Dedifferentiated amniotic fluid mesenchymal stem cell (primary cell): ENCODE results near the gene CADPS2.

Source experiments
- DNase-seq: peaks from one replicate; pipeline ENCODE4 v3.0.0-alpha.2; 2016; ENCODE audit errors: extremely low spot score

The CADPS2 gene

DNA sequence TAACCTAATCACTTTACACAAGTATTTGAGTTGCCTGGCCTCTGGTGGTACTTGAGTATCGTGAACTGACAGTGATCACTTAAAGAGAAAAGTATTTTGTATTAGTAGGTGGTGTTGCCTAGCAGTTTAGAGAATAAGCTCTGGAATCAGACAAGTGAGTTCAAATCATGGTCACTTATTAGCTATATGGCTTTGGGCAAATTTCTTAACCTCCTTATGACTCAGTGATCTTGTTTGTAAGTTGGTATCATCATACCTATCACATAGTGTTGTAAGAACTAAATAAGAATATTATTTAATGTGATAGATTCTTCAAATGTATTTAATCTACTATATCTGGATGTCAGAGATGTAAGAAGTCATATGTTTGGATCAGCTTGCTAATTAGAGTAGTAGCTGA, 351.2 kb downstream of the CADPS2 start:
- DNase-seq, result no peak

DNA sequence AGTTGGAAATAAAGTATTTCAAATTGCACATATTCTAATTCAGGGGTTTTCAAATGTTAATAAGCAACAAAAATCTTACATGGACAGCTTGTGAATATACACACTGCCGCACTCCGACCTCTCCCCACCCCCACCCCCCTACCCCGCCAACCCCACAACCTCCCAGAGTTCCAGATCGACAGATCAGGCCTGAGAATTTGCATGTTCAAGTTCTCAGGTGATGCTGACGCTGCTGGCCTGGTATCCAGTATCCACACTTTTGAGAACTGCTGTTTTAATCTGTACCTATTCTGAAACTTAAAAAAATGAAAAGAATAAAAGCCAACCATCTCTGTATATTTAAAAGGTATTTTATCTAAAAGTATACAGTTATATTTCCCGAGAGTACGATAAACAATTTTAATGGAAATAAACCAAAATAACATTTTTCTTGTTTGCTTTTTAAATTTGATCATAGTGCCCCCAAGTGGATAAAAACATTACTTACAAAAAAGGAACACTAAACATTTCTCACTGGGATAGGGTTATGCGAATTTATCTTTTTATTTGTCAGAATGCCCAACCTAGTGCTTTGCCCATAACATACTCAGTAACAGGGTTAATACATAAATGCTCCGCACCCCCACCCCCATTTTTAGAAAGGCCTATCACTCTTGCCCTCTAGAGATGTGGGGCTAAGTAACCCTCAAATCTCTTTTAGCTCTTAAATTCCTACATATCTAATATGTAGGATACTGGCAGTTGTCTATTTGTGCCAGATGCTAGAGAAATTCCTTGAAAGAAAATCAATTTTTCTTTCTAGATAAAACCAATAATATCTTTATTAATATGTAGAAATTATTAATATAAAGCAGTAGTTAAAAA, 353.6 kb downstream of the CADPS2 start:
- DNase-seq, result no peak

DNA sequence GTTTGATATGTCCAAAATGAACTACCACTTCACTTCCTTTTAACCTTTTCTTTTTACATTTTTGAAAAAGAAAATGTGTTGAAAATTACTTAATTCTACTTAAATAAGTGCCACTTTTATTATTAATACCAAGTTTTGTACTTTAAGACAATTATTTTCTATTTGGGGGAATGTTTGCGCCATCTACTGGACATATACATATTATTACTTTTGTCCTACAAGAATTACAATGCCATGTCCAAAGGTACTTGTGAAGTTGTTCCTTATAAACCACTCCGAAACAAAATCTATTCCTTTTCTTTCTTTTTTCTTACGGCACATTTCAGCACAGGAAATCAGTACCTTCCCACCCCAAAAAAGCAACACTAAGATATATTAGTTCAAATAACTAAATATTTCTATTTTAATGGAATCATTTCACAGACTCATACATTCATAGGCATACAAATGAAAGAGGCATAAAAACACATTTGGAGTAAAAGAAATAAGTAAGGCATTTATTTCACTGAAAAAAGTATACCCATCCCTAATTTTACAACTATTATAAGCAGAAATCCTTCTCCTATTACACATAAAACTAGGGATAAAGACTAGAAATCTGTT, 357.3 kb downstream of the CADPS2 start:
- DNase-seq, result peak; percentile 40

DNA sequence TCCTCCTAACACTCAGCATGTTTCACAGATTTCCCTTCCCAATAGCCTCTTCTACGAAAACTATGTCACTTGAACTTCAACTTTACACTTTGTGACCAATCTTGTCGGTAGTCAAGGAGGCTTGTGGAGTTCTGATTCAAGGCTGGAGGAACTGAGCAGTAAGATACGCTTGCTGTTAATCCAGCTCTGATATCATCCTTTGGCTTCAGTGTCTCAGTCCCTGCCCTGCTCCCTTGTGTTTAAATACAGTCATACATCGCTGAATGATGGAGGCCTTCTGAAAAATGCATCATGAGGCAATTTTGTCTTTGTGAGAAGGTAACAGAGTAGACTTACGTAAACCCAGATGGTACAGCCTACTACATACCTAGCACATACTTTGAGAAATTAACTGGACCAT, 360.9 kb downstream of the CADPS2 start:
- DNase-seq, result no peak

DNA sequence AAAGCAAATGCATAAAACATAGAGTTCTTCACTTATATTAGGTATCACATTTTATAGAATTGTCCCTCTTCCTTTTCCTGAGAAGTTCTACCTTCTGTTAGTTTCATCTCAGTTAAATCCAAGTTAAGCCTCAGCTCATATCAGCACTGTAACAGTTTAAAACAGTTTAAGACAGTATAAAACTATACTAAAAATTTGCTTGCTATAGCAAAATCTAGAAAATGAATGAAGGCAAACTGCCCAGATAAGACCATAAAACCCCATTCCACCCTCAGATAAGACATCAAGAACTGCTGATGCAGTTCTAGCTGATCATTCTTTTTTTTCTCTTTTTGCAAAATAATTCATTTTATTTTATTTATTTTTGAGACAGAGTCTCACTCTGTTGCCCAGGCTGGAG, 364.5 kb downstream of the CADPS2 start:
- no peak for DNase-seq

DNA sequence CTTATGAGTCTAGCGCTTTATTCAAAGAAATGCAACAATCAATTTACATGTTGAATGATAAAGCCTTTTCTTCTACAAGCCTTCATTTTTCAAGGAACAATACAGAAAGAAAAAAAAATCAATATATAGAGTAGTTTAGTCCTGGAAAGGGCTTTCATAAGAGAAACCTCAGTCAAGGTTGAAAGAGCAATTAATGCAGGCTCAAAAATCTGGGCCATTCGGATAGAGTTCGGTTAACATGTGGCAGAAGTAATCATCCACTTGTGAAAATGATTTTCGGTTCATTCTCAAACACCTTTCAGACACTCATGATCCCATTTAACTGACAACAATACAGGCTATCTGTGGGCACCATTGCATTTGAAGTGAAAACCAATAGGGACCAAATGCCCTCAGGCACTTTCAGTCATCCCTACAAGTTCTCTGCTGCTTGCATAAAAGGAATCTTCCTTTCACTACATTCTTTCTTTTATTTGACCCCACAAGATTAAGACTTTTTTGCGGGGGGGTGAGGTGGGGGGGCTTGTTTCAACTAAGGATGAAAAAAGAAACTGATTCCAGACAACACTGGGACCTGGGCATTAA, 365.2 kb downstream of the CADPS2 start:
- no peak for DNase-seq

DNA sequence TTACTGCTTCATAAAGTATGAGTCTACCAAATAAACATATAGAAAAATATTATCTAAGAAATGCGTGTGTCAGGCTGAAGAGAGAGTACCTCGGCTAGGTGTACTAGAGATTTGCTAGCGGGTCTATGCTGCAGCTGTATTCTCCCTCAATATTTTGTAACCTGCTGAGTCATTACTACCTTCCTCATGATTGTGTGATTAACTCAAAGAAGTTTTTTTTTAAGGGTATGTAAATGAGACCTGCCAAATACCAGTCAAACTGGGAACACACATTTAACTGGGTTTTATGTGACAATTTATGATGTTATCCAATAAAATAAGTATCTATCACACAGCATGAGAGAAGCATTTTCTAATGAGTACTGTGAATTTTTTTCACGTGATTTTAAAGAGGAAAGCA, 367.8 kb downstream of the CADPS2 start:
- no peak for DNase-seq

DNA sequence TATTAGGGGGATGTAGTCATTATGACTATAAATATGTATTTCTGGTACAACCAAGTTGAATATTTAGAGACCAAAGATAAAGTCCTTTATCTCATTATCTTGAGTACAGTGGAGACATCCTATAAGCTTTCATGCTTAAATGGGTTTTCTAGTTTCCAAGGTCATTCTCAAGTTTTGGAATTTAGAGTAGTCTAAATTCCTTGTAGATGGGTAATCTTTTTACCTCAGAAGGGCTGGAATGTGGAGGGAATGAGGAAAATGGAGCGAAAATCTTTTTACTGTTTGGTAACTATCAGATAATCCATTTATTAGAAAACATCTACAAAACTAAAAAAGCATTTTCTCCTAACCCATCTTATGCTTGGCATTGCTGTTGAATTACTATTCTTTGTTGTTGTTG, 368.7 kb downstream of the CADPS2 start:
- no peak for DNase-seq

DNA sequence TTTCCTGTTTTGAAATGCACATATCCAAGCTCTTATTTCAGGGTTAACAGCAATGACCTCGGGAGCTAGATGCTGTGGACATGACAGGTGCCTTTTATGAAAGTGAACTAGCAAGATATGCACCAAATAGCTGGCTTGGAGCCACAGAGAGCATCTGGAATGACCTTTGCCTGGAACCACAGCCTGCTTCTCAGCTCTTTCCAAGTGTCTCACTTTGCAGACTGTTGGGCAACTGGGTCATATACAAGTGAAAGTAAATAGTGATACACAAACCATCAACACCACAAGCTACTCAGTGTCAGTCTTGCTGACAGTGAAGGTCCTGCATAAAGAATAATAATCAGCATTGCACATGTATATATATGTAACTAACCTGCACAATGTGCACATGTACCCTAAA, 370.9 kb downstream of the CADPS2 start:
- no peak for DNase-seq

DNA sequence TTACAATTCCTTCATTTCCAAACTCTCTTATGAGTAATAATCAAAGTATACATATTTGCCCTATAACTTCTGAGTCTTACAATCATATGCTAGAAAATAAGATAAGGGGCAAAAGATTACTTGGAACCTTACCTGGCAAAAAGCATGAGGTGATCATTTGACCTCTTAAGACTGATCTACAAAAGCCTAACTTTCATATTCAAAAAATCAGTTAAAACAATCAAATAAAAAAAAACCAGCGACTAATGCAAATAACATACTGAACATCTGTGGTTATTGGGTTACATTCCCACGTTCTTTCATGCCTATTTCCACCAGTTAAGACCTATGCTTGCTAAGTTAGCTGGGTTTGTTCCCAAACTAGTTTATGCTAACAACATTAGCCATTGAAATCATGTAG, 375.0 kb downstream of the CADPS2 start:
- DNase-seq, result no peak

DNA sequence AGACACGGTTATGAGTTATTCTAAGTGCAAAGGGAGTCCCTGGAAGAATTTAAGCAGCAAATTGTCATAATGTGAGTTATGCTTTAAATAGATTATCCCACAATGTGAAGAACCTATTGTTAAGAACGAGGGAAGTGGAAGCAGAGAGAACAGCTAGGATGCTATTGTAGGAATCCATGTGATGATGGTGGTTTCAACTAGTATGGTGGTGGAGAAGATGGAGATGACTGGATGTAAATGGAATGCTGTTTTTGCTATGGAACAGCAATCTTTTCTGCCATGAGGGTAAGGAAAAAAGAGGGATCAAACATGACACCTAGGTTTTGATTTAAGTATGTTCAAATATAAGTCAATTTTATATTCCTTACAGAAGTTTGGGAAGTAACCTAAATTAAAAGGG, 378.7 kb downstream of the CADPS2 start:
- DNase-seq, result no peak

DNA sequence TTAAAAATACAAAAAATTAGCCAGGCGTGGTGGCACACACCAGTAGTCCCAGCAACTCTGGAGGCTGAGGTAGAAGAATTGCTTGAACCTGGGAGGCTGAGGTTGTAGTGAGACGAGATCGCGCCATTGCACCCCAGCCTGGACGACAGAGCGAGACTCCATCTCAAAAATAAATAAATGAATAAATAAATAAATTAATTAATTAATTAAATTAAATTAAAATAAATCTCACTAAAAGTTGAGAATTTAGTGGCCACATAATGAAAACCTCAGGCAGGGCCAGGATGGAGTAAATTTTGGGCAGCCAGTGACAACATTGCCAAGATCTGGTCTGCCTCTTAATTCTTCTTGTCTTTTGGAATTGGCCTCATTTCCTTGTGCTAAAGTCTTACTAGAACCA, 394.3 kb downstream of the CADPS2 start:
- no peak for DNase-seq

DNA sequence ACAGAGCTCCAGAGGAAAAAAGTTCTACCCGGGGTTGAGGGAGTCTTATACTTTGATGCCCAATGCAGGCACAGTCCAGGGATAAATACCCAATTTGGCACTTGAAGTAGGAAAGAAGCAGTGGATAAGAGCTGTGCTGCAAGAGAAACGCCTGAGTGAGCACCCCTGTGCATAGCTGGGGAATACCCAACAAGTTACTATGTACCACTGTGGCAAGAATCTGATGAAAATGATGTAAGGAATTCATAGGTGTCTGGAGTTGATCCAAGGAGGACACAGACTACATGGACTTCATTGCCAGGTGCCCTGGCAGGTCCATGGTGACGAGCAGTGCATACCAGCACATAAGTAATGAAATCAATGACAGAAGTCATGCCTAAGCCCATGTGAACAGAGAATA, 398.0 kb downstream of the CADPS2 start:
- no peak for DNase-seq

DNA sequence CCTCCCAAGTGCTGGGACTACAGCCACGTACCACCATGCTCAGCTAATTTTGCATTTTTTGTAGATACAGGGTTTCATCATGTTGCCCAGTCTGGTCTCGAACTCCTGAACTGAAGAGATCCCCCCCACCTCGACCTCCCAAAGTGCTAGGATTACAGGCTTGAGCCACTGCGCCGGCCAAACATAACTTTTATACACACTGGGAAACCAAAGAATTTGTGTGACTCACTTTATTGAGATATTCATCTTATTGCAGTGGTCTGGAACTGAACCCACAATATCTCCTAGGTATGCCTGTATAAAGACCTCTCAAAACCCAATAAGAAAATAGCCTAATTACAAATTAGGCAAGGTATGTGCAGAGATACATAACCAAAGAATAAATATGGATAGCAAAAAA, 399.1 kb downstream of the CADPS2 start:
- DNase-seq, result no peak

DNA sequence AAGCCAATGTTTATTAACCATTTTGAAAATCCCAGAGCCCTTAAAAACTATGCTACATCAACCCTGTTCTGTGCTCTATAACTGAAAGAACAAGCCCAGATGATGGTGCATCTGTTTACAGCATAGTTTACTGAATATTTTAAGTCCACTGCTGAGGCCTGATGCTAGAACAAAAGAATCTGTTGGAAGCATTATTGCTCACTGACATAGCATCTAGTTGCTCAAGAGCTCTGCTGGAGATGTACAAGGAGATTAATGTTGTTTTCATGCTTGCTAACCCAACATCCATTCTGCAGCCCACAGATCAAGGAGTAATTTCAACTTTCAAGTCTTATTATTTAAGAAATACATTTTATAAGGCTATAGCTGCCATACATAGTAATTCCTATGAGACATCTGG, 400.4 kb downstream of the CADPS2 start:
- DNase-seq, result peak; percentile 54

DNA sequence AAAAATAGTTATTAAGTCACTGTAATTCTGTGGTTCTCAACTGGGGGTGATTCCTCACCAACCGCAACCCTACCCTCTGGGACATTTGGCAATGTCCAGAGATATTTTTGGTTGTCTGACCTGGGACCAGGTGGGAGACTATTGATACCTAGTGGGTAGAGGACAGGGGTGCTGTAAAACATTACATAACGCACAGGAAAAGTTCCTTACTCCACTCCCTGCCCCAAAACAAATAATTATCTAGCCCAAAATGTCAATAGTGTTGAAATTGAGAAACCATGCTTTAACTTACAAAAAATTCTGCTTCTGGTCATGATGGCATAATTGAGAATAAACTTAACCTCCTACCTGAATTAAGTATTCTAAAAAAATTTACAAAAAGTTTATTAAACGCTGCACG, 404.0 kb downstream of the CADPS2 start:
- DNase-seq, result no peak

DNA sequence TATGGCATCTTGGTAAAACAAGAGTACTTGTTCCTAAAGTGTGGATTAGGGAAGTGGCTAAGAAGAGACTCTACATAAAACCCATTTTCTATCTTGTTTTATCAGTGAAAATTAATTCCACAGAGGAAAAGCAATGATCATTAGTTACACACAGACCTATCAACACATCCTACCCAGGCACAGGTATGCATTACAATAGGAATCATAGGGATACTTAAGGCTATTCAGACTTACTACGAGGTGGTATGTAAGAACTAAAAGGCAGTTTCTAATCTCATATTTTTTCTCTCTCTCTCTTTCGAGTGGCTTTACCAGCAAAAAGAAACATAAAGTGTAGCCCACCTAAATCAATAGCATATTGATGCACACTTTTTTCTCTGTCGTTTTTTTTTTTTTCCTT, 415.4 kb downstream of the CADPS2 start:
- no peak for DNase-seq

DNA sequence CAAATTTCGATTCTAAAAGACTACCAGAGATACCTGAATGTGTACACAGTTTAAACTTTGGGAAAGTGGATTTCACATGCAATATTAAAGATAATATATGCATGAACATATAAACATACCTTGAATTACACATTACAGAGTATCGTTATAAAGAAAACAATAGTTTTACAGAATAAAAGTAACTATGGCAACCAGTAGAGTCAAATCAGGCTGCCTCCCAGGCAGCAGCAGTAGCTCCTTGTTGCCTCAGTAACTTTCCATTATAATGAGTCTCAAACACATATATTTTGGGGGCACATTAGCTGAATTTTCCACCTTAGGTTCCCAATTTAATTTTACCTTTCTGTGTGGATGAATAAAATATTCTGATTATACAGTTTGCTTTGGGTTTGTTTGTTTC, 417.3 kb downstream of the CADPS2 start:
- DNase-seq, result no peak

DNA sequence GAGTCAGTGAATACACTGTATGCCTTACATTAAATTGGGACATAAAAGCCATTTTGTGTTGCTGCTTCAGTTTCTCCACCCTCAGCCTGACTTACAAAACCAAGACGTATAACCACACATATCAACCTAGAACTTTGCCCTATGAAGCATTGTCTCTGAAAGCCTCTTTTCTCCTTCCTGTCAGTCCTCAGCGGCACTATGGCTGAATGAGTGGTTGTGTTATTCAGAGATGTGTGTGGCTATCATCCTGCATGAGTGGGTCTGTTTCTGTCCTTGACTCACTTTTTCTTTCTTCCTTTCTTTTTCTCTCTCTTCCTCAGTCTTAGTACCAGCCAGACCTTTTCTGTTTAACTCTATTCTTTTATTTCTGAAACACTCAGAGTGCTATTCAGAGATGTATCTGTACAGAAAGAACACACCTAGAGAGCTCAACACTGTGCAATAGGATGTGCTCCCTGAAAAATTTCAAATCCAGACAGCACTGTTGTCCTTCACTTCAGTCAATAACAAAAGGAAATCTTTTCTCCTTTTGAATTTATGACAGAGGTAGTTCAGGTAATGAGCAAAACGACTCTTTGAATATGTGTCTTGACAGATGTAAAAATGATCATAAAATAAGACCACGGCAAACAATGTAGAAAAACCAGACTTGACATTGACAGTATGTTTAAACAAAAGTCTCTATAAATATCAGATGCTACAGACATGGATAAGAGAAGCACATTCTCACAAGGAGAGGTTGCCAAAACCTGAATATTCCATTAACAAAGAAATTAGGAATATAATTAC, 418.4 kb downstream of the CADPS2 start:
- no peak for DNase-seq

DNA sequence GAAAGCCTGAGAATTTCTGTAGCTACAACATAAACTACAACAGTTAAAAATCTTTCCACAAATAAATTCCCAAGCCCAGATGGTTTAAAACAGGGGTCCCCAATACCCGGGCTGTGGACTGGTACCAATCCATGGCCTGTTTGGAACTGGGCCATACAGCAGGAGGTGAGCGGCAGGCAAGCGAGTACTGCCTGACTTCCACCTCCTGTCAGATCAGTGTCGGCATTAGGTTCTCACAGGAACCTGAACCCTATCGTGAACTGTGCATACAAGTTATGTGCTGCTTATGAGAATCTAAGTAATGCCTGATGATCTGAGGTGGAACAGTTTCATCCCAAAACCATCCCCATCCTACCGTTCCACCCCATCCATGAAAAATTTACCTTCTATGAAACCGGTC, 421.0 kb downstream of the CADPS2 start:
- DNase-seq, result no peak

DNA sequence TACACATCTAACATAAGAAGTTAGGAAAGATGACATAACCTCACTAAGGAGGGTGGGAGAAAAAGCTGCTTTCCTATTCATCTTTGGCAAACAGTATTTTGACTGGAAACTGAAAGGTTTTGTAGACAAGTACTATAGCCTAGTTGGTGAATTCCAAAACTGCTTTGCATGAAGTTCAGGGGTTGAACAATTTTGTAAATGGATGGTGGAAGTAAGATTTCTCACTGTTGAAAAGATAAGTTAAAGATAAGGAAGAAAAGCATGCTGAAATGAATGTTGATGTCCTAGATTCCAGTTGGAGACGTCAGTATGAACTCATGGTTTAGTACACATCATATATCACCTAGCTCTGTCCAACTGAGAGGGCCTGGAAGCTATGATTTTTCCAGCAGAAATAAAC, 422.6 kb downstream of the CADPS2 start:
- no peak for DNase-seq

DNA sequence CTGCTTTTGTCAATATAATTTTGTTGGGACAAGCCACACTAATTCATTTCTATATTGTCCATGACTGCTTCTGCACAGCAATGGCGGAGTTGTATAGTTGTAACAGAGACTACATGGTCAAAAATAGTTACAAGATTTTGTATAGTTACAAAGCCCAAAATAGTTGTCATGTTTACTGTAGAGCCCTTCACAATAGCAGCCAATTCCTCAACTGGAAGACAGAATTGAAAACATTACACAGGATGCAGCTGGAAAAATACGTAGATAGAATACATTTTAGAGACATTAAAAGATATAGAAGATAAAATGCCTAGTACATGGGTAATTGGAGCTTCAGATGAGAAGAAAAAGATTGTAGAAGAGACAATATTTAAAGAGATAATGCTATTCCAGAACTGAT, 425.3 kb downstream of the CADPS2 start:
- no peak for DNase-seq

DNA sequence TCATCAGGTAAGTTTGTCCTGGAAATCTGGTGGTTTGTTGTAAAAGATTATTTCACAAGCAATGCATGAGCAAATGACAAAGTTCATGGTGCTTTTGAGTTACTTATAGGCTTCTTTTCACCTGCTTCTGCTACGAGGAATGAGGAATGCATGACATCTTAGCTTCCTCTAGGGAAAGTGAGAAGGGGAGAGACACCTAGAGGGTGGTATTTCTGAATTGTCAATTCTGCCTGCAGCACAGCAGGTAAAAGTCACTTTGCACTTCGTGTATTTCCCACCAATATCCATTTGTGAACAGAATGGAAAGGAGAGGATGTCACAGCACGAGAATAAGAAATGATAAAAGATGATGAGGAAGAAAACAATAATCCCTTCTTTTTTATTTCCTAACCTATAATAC, 428.3 kb downstream of the CADPS2 start:
- DNase-seq, result no peak
